ENCODE data around the gene CA10. TPM values are rescaled to one million over a fixed set of nuclear protein-coding genes. Genes with fewer than 3 reads are reported as not detected.

CA10 gene
- total and polyA plus RNA-seq, 2 donors (not counting 1 experiment from before 2014, with no cell fraction given) = not detected

- Mint-ChIP-seq H3K27ac (no peak overlapping the region), H3K4me1 (no peaks in the 10 kb centered on the region), H3K27me3 (peaks cover 3% of the 10 kb centered on the region), H3K4me3 (no peak overlapping the region), H3K9me3 (ENCODE audit: insufficient read depth) (no peaks in the 10 kb centered on the region)
- TF ChIP-seq EZH2 (IDR thresholded peaks at IDR 0.05; ENCODE audit: borderline replicate concordance, insufficient read depth, low read depth, low read length, poor library complexity, severe bottlenecking) = no peak
- TF ChIP-seq CTCF (IDR thresholded peaks at IDR 0.05) = no peak
- H3K79me2 ChIP-seq (ENCODE audit: control insufficient read depth, insufficient read depth, low read length) = no peaks in the 10 kb centered on the region
- intact Hi-C loops (cut with micrococcal nuclease) = no loop called here
- CTCF ChIA-PET = no interaction called here
- no peak overlapping the region for H3K4me2 ChIP-seq (replicated peaks; ENCODE audit: low read depth, low read length, poor library complexity, severe bottlenecking)
- no peak overlapping the region for H3K27ac ChIP-seq (ENCODE audit: low read length in 2 of 2)
- POLR2A ChIA-PET = no interaction called here
- peaks cover 0 to 3% (median 0%) of the 10 kb centered on the region in 3 donors for H3K9me3 ChIP-seq (ENCODE audit: control extremely low read depth in 1 of 3, control insufficient read depth in 2 of 3, insufficient read depth in 1 of 3, low read length in 2 of 3)
- H3K27me3 ChIP-seq (replicated peaks in 1 of 4; ENCODE audit: control extremely low read depth in 1 of 4, control insufficient read depth in 3 of 4, insufficient read depth in 4 of 4, low read length in 3 of 4) = no peaks in the 10 kb centered on the region
- DNase-seq (no peak), ATAC-seq (ENCODE audit: low read depth) (no peak)
- no peak overlapping the region for H3K9ac ChIP-seq (ENCODE audit: low read length)
- H3K4me3 ChIP-seq (ENCODE audit: control extremely low read depth in 1 of 5, extremely low read depth in 1 of 5, insufficient read depth in 1 of 5, low read depth in 2 of 5, low read length in 4 of 5) = no peak overlapping the region
- no peak overlapping the region for H2AFZ ChIP-seq (ENCODE audit: insufficient read depth, low read depth, low read length, poor library complexity, severe bottlenecking)
- WGBS (ENCODE audit: insufficient coverage) = 67% methylated on average over 1 of the region's 3 CpGs
- H4K20me1 ChIP-seq (ENCODE audit: control insufficient read depth, insufficient read depth, low read length, poor library complexity, severe bottlenecking) = no peaks in the 10 kb centered on the region
- no peaks in the 10 kb centered on the region for H3K4me1 ChIP-seq (ENCODE audit: control insufficient read depth in 2 of 2, insufficient read depth in 2 of 2, low read length in 2 of 2)
- H3K36me3 ChIP-seq (replicated peaks in 1 of 2; ENCODE audit: control extremely low read depth in 1 of 2, control insufficient read depth in 1 of 2, extremely low read depth in 1 of 2, insufficient read depth in 2 of 2, low read length in 1 of 2) = no peaks in the 10 kb centered on the region
These were observed 351.1 kb downstream of the CA10 start for GRCh38 chr17:51807460-51807859.

GRCh38 chr17:51805765-51806164 is 352.7 kb downstream of the CA10 start:
- H2AFZ ChIP-seq (ENCODE audit: insufficient read depth, low read depth, low read length, poor library complexity, severe bottlenecking) = no peak overlapping the region
- 91% methylated on average over 1 of the region's 1 CpG for WGBS (ENCODE audit: insufficient coverage)
- H3K79me2 ChIP-seq (ENCODE audit: control insufficient read depth, insufficient read depth, low read length) = no peaks in the 10 kb centered on the region
- Mint-ChIP-seq H3K4me3 (no peak overlapping the region), H3K27ac (no peak overlapping the region), H3K9me3 (ENCODE audit: insufficient read depth) (no peaks in the 10 kb centered on the region), H3K27me3 (peaks cover 3% of the 10 kb centered on the region), H3K4me1 (no peaks in the 10 kb centered on the region)
- H3K4me2 ChIP-seq (replicated peaks; ENCODE audit: low read depth, low read length, poor library complexity, severe bottlenecking) = no peak overlapping the region
- H4K20me1 ChIP-seq (ENCODE audit: control insufficient read depth, insufficient read depth, low read length, poor library complexity, severe bottlenecking) = no peaks in the 10 kb centered on the region
- H3K4me3 ChIP-seq (ENCODE audit: control extremely low read depth in 1 of 5, extremely low read depth in 1 of 5, insufficient read depth in 1 of 5, low read depth in 2 of 5, low read length in 4 of 5) = no peak overlapping the region
- no peaks in the 10 kb centered on the region for H3K4me1 ChIP-seq (ENCODE audit: control insufficient read depth in 2 of 2, insufficient read depth in 2 of 2, low read length in 2 of 2)
- no peaks in the 10 kb centered on the region for H3K27me3 ChIP-seq (replicated peaks in 1 of 4; ENCODE audit: control extremely low read depth in 1 of 4, control insufficient read depth in 3 of 4, insufficient read depth in 4 of 4, low read length in 3 of 4)
- TF ChIP-seq EZH2 (IDR thresholded peaks at IDR 0.05; ENCODE audit: borderline replicate concordance, insufficient read depth, low read depth, low read length, poor library complexity, severe bottlenecking) (no peak), CTCF (IDR thresholded peaks at IDR 0.05) (no peak)
- H3K9ac ChIP-seq (ENCODE audit: low read length) = no peak overlapping the region
- ATAC-seq (ENCODE audit: low read depth) (no peak), DNase-seq (no peak)
- H3K27ac ChIP-seq (ENCODE audit: low read length in 2 of 2) = no peak overlapping the region
- CTCF ChIA-PET = no interaction called here
- POLR2A ChIA-PET = no interaction called here
- intact Hi-C loops (cut with micrococcal nuclease) = no loop called here
- no peaks in the 10 kb centered on the region for H3K36me3 ChIP-seq (replicated peaks in 1 of 2; ENCODE audit: control extremely low read depth in 1 of 2, control insufficient read depth in 1 of 2, extremely low read depth in 1 of 2, insufficient read depth in 2 of 2, low read length in 1 of 2)
- H3K9me3 ChIP-seq (ENCODE audit: control extremely low read depth in 1 of 3, control insufficient read depth in 2 of 3, insufficient read depth in 1 of 3, low read length in 2 of 3) = peaks cover 0 to 3% (median 0%) of the 10 kb centered on the region in 3 donors
